ENCODE results near the gene DNAJA1.
"Not testable (repeated sequence)": the region's sequence is repeated elsewhere in the genome, so short reads cannot be mapped to it uniquely, and the experiment has no call there.

Gene DNAJA1

GRCh38 chr9:33082538-33083326 is 57.7 kb downstream of the DNAJA1 start:
- peak in 1 of 2 donors; percentile 13 for DNase-seq

- DNase-seq, result not testable (repeated sequence)
Measured at GRCh38 chr9:33085672-33086071, 60.6 kb downstream of the DNAJA1 start.

Measured in hippocampal formation (tissue), 2 donors.